HAP-1 (cell line): ENCODE results near the gene SDCCAG8.

Experiments
- DNase-seq, 2 experiments: peaks; one replicate each; pipeline ENCODE4 v3.0.0-alpha.2; 2016 to 2020; ENCODE audit warnings: low spot score in 2 of 2
- H3K27me3 ChIP-seq: fragments of 250-450 bp; sonication (Bioruptor Pico); 2 replicates; pipeline ENCODE4 v1.5.1; 2020; ENCODE audit warnings: low read depth, mild to moderate bottlenecking, moderate library complexity
- H3K36me3 ChIP-seq: fragments of 250-450 bp; sonication (Bioruptor Pico); replicated peaks from 2 replicates; pipeline ENCODE4 v1.5.1; 2020; ENCODE audit warnings: mild to moderate bottlenecking
- H3K4me1 ChIP-seq: fragments of 250-450 bp; sonication (Bioruptor Pico); 2 replicates; pipeline ENCODE4 v1.5.1; 2020; ENCODE audit warnings: mild to moderate bottlenecking
- H3K4me3 ChIP-seq: fragments of 250-450 bp; sonication (Bioruptor Pico); 2 replicates; pipeline ENCODE4 v1.5.1; 2020; ENCODE audit warnings: mild to moderate bottlenecking, moderate library complexity
- H3K9me3 ChIP-seq: fragments of 250-450 bp; sonication (Bioruptor Pico); 2 replicates; pipeline ENCODE4 v1.5.1; 2020; ENCODE audit warnings: mild to moderate bottlenecking, moderate library complexity
- in situ Hi-C: fragments of 300-500 bp; cut with MboI; formaldehyde crosslinking; loops from 3 replicates; pipeline ENCODE4 v1.14.3; 2020; ENCODE audit warnings: low sequenced_read_pairs, inconsistent platforms, mixed read lengths

Gene SDCCAG8

GRCh38 chr1:243375596-243375995, 119.8 kb downstream of the SDCCAG8 start:
- Histone ChIP-seq H3K4me3 (no peak overlapping the region), H3K4me1 (no peaks in the 10 kb centered on the region), H3K36me3 (no peaks in the 10 kb centered on the region), H3K27me3 (no peaks in the 10 kb centered on the region), H3K9me3 (no peaks in the 10 kb centered on the region)
- in situ Hi-C loops: no loop called here
- no peak for DNase-seq

GRCh38 chr1:243378669-243379068, 122.8 kb downstream of the SDCCAG8 start:
- no peaks in the 10 kb centered on the region for H3K27me3 ChIP-seq
- in situ Hi-C loops: no loop called here
- H3K36me3 ChIP-seq: no peaks in the 10 kb centered on the region
- no peak overlapping the region for H3K4me3 ChIP-seq
- no peaks in the 10 kb centered on the region for H3K9me3 ChIP-seq
- no peaks in the 10 kb centered on the region for H3K4me1 ChIP-seq
- DNase-seq: no peak

- Histone ChIP-seq H3K9me3 (no peaks in the 10 kb centered on the region), H3K36me3 (no peaks in the 10 kb centered on the region)
Measured at GRCh38 chr1:243379208-243379607, 123.4 kb downstream of the SDCCAG8 start.

GRCh38 chr1:243379706-243380105, 123.9 kb downstream of the SDCCAG8 start:
- Histone ChIP-seq H3K4me3 (no peak overlapping the region), H3K36me3 (no peaks in the 10 kb centered on the region), H3K4me1 (no peaks in the 10 kb centered on the region), H3K27me3 (no peaks in the 10 kb centered on the region), H3K9me3 (no peaks in the 10 kb centered on the region)
- DNase-seq: no peak
- in situ Hi-C loops: no loop called here

More at GRCh38 chr1:243379208-243379607, 123.4 kb downstream of the SDCCAG8 start:
- no peak overlapping the region for H3K4me3 ChIP-seq
- H3K4me1 ChIP-seq: no peaks in the 10 kb centered on the region
- DNase-seq: no peak
- no peaks in the 10 kb centered on the region for H3K27me3 ChIP-seq
- in situ Hi-C loops: no loop called here

- DNase-seq: no peak
- H3K36me3 ChIP-seq: no peaks in the 10 kb centered on the region
- peaks cover 7% of the 10 kb centered on the region; the same call in 1 of the 2 replicates for H3K4me1 ChIP-seq
- no peak overlapping the region for H3K4me3 ChIP-seq
- H3K27me3 ChIP-seq: no peaks in the 10 kb centered on the region
- no peaks in the 10 kb centered on the region for H3K9me3 ChIP-seq
- in situ Hi-C loops: no loop called here
Measured at GRCh38 chr1:243388276-243388675, 132.4 kb downstream of the SDCCAG8 start.

- Histone ChIP-seq H3K27me3 (no peaks in the 10 kb centered on the region), H3K4me3 (no peak overlapping the region), H3K36me3 (no peaks in the 10 kb centered on the region), H3K9me3 (no peaks in the 10 kb centered on the region), H3K4me1 (peaks cover 7% of the 10 kb centered on the region; the same call in 1 of the 2 replicates)
- no peak for DNase-seq
- in situ Hi-C loops: no loop called here
Measured at GRCh38 chr1:243390162-243390791, 134.4 kb downstream of the SDCCAG8 start.

GRCh38 chr1:243391355-243391754, 135.5 kb downstream of the SDCCAG8 start:
- Histone ChIP-seq H3K9me3 (no peaks in the 10 kb centered on the region), H3K4me1 (peaks cover 7% of the 10 kb centered on the region; the same call in 1 of the 2 replicates), H3K36me3 (no peaks in the 10 kb centered on the region), H3K27me3 (no peaks in the 10 kb centered on the region), H3K4me3 (no peak overlapping the region)
- no peak for DNase-seq
- in situ Hi-C loops: no loop called here

- Histone ChIP-seq H3K27me3 (no peaks in the 10 kb centered on the region), H3K36me3 (no peaks in the 10 kb centered on the region), H3K4me1 (no peaks in the 10 kb centered on the region), H3K9me3 (no peaks in the 10 kb centered on the region), H3K4me3 (no peak overlapping the region)
- DNase-seq: no peak
- in situ Hi-C loops: no loop called here
Measured at GRCh38 chr1:243393096-243393495, 137.3 kb downstream of the SDCCAG8 start.

GRCh38 chr1:243394066-243394465, 138.2 kb downstream of the SDCCAG8 start:
- Histone ChIP-seq H3K36me3 (no peaks in the 10 kb centered on the region), H3K4me3 (no peak overlapping the region), H3K27me3 (no peaks in the 10 kb centered on the region), H3K4me1 (no peaks in the 10 kb centered on the region), H3K9me3 (no peaks in the 10 kb centered on the region)
- in situ Hi-C loops: no loop called here
- DNase-seq: no peak

- Histone ChIP-seq H3K27me3 (no peaks in the 10 kb centered on the region), H3K9me3 (no peaks in the 10 kb centered on the region), H3K36me3 (no peaks in the 10 kb centered on the region), H3K4me3 (no peak overlapping the region), H3K4me1 (no peaks in the 10 kb centered on the region)
- in situ Hi-C loops: no loop called here
- no peak for DNase-seq
Measured at GRCh38 chr1:243394601-243395464, 139.0 kb downstream of the SDCCAG8 start.

- Histone ChIP-seq H3K9me3 (no peaks in the 10 kb centered on the region), H3K4me1 (no peaks in the 10 kb centered on the region), H3K4me3 (no peak overlapping the region), H3K27me3 (no peaks in the 10 kb centered on the region), H3K36me3 (no peaks in the 10 kb centered on the region)
- in situ Hi-C loops: no loop called here
- DNase-seq: no peak
Measured at GRCh38 chr1:243396424-243396823, 140.6 kb downstream of the SDCCAG8 start.

- Histone ChIP-seq H3K27me3 (no peaks in the 10 kb centered on the region), H3K4me1 (no peaks in the 10 kb centered on the region), H3K4me3 (no peak overlapping the region), H3K36me3 (no peaks in the 10 kb centered on the region), H3K9me3 (no peaks in the 10 kb centered on the region)
- in situ Hi-C loops: no loop called here
- no peak for DNase-seq
Measured at GRCh38 chr1:243396876-243397275, 141.0 kb downstream of the SDCCAG8 start.

- no peaks in the 10 kb centered on the region for H3K4me1 ChIP-seq
- in situ Hi-C loops: no loop called here
- no peaks in the 10 kb centered on the region for H3K9me3 ChIP-seq
- H3K4me3 ChIP-seq: no peak overlapping the region
- DNase-seq: no peak
- H3K27me3 ChIP-seq: no peaks in the 10 kb centered on the region
- no peaks in the 10 kb centered on the region for H3K36me3 ChIP-seq
Measured at GRCh38 chr1:243397613-243398321, 141.9 kb downstream of the SDCCAG8 start.
